Measurements from ENCODE around the gene SCGB3A1.

SCGB3A1 gene

DNA sequence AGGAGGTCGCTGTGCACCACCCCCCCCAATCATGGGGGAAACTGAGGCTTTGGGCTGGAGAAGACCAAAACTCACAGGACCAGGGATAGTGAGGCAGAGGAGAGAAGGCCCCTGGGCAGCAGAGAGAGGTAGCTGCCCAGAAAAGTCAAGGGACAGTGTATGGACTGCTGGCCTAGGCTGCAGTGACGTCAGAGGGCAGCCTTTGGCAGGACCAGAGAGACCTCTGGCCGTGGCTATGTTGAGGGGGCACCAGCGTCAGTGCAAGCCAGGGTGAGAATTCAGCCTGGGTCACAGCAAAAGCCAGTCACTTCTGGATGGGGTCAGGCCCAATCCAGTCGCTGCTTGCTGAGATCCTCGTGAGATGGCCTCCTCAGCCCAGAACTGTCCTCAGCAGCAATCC, 31.6 kb upstream of the SCGB3A1 start:
- TF ChIP-seq TEAD4 (IDR thresholded peaks at IDR 0.05): no peak
- no peak for TF ChIP-seq YY1 (IDR thresholded peaks at IDR 0.05; ENCODE audit: low read depth)
- TF ChIP-seq EGR1 (IDR thresholded peaks at IDR 0.05): no peak
- TF ChIP-seq ZBTB7A (IDR thresholded peaks at IDR 0.05; ENCODE audit: low read depth): no peak
- no peak for TF ChIP-seq CREB1 (IDR thresholded peaks at IDR 0.05; ENCODE audit: low read depth)
- no peak for TF ChIP-seq TAF1 (IDR thresholded peaks at IDR 0.05; ENCODE audit: low read depth)
- TF ChIP-seq USF1 (IDR thresholded peaks at IDR 0.05): no peak
- TF ChIP-seq, protein P1, sequence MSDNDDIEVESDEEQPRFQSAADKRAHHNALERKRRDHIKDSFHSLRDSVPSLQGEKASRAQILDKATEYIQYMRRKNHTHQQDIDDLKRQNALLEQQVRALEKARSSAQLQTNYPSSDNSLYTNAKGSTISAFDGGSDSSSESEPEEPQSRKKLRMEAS (IDR thresholded peaks at IDR 0.05): no peak
- TF ChIP-seq EP300 (IDR thresholded peaks at IDR 0.05; ENCODE audit: borderline replicate concordance): no peak
- TF ChIP-seq RAD21 (IDR thresholded peaks at IDR 0.05; ENCODE audit: low read depth): no peak
- TF ChIP-seq CEBPB (IDR thresholded peaks at IDR 0.05): no peak
- no peak for TF ChIP-seq TCF12 (IDR thresholded peaks at IDR 0.05; ENCODE audit: low read depth)
- no peak for TF ChIP-seq FOXM1 (IDR thresholded peaks at IDR 0.05; ENCODE audit: borderline replicate concordance, low read depth)
- no peak for TF ChIP-seq REST (IDR thresholded peaks at IDR 0.05; ENCODE audit: low read depth)
- no peak for TF ChIP-seq NFIC (IDR thresholded peaks at IDR 0.05)

DNA sequence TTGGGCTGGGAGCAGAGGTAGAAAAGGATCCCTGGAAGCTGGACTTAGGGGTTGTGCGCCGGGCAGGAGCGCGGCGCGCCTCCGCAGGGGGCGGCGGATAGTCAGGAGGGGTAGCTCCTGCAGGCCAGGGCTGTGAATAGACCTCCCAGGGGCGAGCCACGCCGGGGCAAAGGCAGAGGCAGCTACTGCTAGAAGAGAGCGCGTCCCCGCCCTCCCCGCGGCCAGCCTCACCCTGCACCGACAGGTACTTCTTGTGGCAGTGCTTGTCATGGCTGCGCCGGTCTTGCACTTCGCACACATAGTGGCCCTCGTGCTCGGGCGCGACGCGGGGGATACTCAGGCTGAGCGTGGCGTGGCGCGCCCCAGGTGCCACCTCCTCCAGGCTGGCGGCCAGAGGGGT, 30.0 kb upstream of the SCGB3A1 start:
- TF ChIP-seq TEAD4 (IDR thresholded peaks at IDR 0.05): no peak
- no peak for TF ChIP-seq EGR1 (IDR thresholded peaks at IDR 0.05)
- TF ChIP-seq, protein P1 (IDR thresholded peaks at IDR 0.05): no peak
- TF ChIP-seq TCF12 (IDR thresholded peaks at IDR 0.05; ENCODE audit: low read depth): no peak
- no peak for TF ChIP-seq CEBPB (IDR thresholded peaks at IDR 0.05)
- no peak for TF ChIP-seq REST (IDR thresholded peaks at IDR 0.05; ENCODE audit: low read depth)
- TF ChIP-seq YY1 (IDR thresholded peaks at IDR 0.05; ENCODE audit: low read depth): no peak
- TF ChIP-seq NFIC (IDR thresholded peaks at IDR 0.05): no peak
- TF ChIP-seq TAF1 (IDR thresholded peaks at IDR 0.05; ENCODE audit: low read depth): no peak
- no peak for TF ChIP-seq RAD21 (IDR thresholded peaks at IDR 0.05; ENCODE audit: low read depth)

DNA sequence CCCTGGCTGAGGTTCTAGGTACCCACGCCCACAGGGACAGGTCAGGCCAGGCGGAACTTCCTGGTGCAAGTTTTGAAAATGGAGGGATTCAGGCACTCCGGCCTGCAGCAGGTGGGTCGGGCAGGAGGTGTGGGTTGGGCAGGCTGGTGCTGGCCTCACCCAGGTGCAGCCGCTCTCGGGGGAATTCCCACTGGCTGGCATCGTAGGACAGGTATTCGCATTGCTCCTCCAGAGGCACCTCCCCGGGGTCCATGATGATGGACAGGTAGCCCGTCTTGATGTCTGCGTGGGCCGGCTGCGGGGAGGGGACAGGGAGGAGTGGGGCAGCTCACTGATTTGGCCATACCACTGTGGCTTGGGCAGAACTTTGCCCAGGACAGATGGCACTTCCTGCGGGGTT, 28.7 kb upstream of the SCGB3A1 start:
- no peak for TF ChIP-seq TAF1 (IDR thresholded peaks at IDR 0.05; ENCODE audit: low read depth)
- TF ChIP-seq EGR1 (IDR thresholded peaks at IDR 0.05): no peak
- no peak for TF ChIP-seq RAD21 (IDR thresholded peaks at IDR 0.05; ENCODE audit: low read depth)
- no peak for TF ChIP-seq CREB1 (IDR thresholded peaks at IDR 0.05; ENCODE audit: low read depth)
- TF ChIP-seq NFIC (IDR thresholded peaks at IDR 0.05): no peak
- no peak for TF ChIP-seq ZBTB7A (IDR thresholded peaks at IDR 0.05; ENCODE audit: low read depth)
- TF ChIP-seq REST (IDR thresholded peaks at IDR 0.05; ENCODE audit: low read depth): no peak
- no peak for TF ChIP-seq USF1 (IDR thresholded peaks at IDR 0.05)

GRCh38 chr5:180619563-180619915, 28.2 kb upstream of the SCGB3A1 start:
- TF ChIP-seq NFIC (IDR thresholded peaks at IDR 0.05) (no peak), CEBPB (IDR thresholded peaks at IDR 0.05) (no peak), USF1 (IDR thresholded peaks at IDR 0.05) (no peak), EGR1 (IDR thresholded peaks at IDR 0.05) (no peak), REST (IDR thresholded peaks at IDR 0.05; ENCODE audit: low read depth) (no peak), TEAD4 (IDR thresholded peaks at IDR 0.05) (no peak), TAF1 (IDR thresholded peaks at IDR 0.05; ENCODE audit: low read depth) (no peak), FOXM1 (IDR thresholded peaks at IDR 0.05; ENCODE audit: borderline replicate concordance, low read depth) (no peak), YY1 (IDR thresholded peaks at IDR 0.05; ENCODE audit: low read depth) (no peak), EP300 (IDR thresholded peaks at IDR 0.05; ENCODE audit: borderline replicate concordance) (no peak), ZBTB7A (IDR thresholded peaks at IDR 0.05; ENCODE audit: low read depth) (no peak), TCF12 (IDR thresholded peaks at IDR 0.05; ENCODE audit: low read depth) (no peak)
- TF ChIP-seq, protein P1 (IDR thresholded peaks at IDR 0.05): no peak

All from Ishikawa (cell line).